HG03432 (cell line): ENCODE measurements around the gene FBLN1.
"Not testable (repeated sequence)": the region's sequence is repeated elsewhere in the genome, so short reads cannot be mapped to it uniquely, and the experiment has no call there.

Source experiments
- ATAC-seq: cut with Tn5 transposase; IDR thresholded peaks from one replicate; pipeline ENCODE4 v1.9.1; 2021; ENCODE audit warnings: mild to moderate bottlenecking, moderate library complexity; ENCODE audit not compliant: unreplicated experiment

Gene FBLN1

DNA sequence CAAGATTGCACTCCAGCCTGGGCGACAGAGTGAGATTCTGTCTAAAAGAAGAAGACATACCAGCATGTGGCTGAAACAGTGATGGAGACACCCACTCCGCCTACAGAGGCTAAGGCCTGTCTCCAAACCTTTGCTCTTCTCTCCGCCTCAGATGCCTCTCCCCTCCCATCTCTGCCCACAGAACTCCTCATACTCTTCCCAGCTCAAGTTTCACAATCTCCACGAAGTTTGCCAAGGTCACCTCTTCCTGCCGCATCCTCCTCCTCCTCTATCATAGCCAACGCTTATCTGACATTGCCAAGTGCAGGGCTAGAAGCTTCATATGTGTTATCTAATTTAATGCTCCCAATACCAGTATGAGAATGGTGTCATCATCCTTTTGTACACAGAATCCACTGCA lies 25.9 kb upstream of the FBLN1 start:
- ATAC-seq: no peak

DNA sequence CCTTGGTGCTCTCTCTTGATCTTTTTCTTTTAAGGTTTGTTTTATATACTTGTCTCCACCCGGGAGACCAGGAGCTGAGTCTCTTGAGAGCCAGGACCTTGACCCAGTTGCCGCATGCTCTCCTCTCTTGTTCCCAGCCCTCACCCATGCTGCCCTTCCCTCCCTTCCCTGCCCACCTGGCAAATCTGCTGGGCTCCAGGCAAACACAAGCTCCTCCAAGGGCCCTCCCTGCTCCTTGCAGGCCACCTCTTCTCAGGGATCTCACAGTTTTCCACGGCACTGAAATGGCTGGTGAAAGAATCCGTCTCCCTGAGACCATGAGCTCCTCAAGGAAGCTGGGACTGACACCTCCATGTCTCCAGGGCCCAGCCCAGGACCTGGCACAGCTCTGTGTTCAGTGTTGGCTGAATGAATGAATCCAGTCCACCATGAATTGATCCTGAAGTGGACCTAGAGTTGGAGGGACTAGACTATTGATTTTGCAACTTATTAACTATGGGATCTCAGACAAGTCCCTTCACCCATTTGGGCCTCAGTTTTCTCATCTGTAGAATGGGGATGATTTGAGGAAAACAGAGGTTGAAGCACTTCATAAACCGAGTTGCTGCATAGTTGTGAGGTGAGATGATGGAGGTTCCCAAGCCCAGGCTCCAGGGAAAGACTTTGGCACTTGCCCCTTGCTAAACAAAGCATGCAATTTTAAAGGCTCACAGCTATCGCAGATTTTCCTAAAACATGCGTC lies 25.1 kb upstream of the FBLN1 start:
- no peak for ATAC-seq

DNA sequence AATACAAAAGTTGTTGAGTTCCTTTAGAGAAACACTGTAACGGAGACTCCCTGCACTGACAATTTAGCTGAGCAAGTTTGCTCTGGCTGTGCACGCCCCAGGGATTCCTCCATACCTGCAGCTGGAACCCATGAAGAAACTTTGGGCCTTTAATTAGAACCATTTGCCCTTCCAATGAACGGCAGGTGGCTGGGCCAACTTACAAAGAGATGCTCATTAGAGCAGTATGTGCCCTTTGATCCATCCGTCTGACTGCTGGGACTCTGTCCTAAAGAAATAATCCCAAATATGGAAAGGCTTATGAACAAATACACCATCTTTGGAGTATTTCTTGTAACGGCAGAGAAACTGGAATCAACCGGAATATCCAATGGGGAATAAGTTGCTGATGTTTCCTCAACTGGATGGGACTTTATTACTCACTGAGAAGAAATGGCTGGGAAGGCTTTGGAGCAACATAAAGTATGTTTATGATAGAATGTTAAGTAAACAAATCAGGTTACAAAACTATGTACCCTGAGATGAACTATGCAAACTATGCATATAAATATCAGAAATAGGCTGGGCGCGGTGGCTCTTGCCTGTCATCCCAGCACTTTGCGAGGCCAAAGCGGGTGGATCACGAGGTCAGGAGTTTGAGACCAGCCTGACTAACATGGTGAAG lies 24.4 kb upstream of the FBLN1 start:
- no peak for ATAC-seq

DNA sequence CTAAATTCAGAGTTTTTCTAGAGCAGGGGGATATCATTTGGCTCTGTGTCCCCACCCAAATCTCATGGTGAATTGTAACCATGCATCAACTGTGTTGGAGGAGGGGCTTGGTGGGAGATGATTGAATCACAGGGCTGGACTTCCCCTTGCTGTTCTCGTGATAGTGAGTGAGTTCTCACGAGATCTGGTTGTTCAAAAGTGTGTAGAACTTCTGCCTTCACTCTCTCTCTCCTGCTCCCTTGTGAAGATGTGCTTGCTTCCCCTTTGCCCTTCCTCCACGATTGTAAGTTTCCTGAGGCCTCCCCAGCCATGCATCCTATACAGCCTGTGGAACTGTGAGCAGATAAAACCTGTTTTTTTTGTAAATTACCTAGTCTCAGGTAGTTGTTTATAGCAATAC lies 22.0 kb upstream of the FBLN1 start:
- ATAC-seq: no peak

DNA sequence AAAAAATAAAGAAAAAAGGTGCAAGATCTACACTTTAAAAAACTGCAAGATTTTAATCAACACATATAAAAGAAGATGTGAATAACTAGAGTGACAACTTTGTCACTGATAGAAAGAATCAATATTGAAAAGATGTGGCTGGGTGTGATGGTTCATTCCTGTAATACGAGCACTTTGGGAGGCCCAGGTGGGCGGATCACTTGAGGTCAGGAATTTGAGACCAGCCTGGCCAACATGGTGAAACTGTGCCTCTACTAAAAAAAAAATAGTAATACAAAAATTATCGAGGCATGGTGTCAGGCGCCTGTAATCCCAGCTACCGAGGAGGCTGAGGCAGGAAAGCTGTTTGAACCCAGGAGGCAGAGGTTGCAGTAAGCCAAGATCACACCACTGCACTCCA lies 21.0 kb upstream of the FBLN1 start:
- no peak for ATAC-seq

DNA sequence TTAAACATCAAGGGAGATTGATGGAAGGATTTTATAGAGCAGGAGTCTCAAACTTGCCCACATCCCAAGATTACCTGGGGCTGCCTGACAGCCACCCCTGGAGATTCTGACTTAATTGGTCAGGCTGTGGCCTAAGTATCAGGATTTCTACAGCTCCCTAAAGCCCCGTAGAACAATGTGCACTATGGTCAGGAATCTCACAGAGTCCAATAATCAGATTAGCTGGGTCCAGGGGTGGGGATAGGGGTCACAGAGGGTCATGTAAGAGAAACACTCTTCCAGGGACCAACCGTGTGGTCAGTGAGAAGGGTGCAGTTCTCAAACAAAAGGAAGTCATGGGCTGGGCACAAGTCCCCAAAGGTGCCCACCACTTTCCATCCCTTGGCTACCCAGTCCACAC lies 20.5 kb upstream of the FBLN1 start:
- no peak for ATAC-seq

DNA sequence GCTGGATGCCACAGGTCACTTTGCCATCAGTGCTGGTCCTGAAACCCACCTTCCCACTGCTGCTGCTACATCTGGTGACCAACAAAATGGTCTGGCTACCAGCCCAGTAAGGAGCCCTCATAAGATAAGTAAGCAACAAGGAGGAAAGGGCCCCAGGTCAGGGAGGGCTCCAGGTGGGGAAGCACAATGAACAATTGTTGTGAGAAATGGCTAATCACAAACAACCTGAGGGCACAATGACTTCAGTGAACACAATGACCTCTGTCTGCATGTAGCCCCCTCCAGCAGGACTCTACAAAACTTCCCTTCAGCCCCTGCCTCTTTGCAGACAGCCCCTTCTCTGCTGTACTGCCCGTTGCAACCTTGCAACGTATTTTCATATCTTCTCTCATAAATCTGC lies 19.4 kb upstream of the FBLN1 start:
- ATAC-seq: no peak

DNA sequence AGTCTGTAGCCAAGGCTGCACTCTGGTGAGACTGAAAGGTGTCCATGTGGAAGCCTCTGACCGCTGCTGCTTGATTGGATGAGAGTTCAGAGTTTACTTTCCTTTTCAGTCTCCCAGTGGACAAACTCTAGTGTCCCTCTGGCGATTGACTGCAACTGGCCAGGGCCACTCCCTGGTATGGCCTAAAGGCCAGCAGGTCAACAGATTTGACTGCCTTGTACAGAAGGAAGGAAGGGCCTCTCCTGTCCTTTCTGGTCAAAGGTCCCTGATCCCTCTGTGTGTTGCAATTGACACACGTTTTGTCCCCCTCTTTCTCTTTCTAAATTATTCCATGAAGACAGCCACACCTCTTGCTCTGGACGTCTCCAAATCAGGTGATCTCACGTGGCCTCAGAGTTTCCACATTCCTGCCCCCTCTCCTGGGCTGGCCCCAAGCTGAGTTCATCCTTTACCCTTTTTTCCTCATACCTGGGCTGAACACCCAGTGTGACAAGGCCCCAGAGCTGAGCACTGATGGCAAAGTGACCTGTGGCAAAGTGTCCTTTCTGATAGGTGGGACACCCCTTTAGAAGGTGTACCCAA lies 18.7 kb upstream of the FBLN1 start:
- no peak for ATAC-seq

DNA sequence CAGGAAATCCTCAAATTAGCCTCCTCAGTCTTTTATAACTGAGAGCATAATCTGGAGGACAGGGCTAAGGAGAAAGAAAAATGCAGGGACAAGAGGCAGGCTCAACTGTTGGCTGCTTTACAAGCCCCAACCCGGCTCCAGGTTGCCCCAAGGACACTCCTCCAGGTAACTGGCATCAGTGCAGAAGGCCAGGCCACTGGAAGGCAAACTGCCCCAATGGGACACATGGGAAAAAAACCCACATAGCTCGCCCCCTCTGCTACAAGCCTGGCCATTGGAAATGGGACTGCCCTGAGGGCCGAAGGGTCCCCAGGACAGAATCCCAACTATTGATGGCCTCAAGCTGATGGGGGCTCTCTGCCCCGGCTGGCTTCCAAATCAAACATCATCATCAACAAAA lies 17.9 kb upstream of the FBLN1 start:
- ATAC-seq: no peak

DNA sequence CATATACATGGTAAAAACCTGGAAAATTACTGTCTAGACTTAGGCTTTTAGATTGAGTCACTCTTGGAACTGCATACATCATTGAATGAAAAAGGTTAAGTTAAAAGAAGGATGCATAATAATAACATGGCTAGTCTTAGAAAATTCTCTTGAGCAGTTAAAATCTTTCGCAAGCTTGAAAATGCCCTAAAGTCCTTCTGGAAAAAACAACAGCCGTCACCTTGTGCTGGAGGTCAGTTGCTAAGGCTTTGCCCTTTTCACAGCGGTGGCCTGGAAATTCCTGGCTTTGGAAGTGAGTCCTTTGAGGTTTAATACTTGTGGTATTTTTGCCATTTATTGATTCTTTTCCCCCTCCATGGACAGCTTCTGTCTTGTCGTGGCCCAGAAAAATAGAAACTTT lies 17.4 kb upstream of the FBLN1 start:
- no peak for ATAC-seq

DNA sequence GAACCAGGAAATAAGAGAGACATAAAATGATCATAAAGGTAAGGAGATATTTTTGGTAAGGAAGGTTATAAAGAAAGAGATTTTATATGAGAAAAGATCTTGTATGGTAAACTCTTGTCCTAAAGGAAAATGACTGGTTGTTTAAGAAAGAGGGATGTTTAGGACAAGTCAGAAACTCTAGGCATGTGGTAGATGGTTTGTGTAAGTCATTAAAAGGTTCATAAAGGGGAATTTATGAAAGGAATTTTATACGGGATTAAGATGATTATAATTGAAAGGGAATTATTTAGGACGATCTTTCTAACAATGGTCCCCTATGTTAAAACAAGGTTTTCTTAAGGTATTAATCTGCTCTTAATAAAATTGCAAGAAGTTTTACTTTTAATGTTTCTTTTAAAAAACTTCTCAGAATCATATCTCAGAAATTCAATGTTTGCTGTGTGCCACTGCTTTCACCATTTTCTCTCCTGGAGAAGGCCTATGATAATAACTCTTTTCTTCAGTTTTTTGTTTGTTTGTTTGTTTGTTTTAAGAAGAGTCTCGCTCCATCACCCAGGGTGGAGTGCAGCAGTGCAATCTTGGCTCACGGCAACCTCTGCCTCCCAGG lies 13.8 kb upstream of the FBLN1 start:
- no peak for ATAC-seq

DNA sequence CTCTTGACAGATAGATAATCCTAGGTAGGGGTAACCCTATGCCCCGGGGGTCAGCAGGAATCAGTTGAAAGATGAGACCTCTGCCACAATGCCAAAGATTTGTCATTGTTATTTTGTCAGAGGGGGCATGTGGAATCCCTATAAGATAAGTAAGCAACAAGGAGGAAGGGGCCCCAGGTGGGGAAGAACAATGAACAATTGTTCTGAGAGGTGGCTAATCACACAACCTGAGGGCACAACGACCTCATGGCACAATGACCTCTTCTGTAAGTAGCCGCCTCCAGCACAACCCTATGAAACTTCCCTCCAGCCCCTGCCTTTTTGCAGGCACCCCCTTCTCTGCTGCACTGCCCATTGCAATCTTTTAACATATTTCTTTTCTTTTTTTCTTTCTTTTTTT lies 11.8 kb upstream of the FBLN1 start:
- no peak for ATAC-seq

DNA sequence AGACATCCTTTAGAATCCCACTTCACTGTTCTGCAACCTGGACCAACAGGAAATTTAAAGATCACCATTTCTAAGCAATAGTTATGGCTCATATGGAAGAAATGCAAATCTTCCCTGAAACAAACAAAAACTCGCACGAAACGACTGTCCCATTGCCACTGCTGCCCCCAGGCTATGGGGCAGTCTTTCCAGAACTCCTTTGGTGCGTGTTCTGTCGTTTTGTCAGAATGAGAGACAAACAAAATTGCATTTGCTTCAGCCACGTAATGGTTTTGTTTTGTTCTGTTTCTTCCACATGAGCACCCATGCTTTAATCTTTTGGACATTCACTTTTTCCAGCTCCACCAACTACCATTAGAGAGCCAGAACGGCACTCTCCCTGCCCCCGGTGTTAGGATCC lies 10.8 kb upstream of the FBLN1 start:
- no peak for ATAC-seq

DNA sequence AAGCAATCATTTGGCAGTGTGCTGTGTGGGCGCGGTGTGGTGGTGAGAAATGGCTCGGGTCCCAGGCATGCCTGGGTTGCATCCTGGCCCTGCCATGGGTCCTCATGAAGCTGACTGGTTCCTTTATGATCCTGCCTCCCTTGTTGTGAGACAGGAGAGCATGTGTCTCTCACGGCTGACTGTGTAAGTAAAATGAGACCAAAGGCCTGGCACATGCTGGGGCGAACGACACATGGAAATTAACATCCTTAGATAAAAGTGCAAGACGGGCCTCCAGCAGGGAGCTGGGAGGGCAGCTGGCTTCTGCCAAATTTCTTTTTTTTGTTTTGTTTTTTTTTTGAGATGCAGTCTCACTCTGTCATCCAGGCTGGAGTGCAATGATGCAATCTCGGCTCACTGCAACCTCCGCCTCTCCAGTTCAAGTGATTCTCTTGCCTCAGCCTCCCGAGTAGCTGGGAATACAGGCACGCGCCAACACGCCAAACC lies 9.4 kb upstream of the FBLN1 start:
- ATAC-seq: no peak

DNA sequence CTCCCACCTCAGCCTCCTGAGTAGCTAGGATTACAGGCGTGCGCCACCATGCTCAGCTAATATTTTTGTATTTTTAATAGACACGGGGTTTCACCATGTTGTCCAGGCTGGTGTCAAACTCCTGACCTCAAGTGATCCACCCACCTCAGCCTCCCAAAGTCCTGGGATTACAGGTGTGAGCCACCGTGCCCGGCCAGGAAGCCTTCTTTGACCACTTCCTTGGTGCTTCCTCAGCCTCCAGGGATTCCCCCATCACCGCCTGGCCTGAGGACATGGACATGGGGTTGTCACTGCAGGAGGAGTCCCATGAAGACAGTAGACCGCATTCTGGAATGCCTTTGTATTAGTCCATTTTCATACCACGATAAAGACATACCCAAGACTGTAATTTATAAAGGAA lies 8.4 kb upstream of the FBLN1 start:
- not testable (repeated sequence) for ATAC-seq

DNA sequence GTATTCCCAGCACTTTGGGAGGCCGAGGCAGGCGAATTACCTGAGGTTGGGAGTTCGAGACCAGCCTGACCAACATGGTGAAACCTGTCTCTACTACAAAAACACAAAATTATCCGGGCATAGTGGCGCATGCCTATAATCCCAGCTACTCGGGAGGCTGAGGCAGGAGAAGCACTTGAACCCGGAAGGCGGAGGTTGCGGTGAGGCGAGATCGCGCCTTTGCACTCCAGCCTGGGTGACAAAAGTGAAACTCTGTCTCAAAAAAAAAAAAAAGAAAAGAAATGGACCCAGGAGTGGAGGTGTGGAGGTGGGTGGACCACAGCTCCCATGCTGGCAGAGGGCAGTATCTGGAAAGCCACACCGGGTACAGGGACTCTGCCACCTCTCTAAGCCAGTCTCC lies 7.1 kb upstream of the FBLN1 start:
- not testable (repeated sequence) for ATAC-seq

DNA sequence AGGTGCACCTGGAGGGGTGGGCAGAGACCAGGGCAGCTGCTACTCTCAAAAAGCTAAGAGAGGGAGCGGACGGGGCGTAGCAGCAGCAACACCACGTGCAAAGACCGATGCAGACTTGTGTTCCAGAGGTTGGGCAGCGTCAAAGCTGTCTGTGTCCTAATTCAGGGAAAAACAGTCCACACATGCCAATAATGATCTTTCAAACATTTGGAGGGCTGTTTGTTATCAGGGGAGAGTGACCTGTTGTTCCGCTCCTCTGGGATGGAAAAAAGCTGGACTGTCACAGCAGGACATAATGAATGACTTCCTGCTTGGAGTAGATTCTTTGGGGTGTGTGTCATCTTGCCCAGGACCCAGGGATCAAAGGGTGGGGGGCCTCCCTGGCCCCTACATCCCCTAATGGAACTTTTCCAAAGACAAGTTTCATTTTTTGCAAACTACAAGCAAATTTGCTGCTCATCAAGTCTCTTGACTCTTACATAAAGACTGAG lies 6.2 kb upstream of the FBLN1 start:
- ATAC-seq: no peak

DNA sequence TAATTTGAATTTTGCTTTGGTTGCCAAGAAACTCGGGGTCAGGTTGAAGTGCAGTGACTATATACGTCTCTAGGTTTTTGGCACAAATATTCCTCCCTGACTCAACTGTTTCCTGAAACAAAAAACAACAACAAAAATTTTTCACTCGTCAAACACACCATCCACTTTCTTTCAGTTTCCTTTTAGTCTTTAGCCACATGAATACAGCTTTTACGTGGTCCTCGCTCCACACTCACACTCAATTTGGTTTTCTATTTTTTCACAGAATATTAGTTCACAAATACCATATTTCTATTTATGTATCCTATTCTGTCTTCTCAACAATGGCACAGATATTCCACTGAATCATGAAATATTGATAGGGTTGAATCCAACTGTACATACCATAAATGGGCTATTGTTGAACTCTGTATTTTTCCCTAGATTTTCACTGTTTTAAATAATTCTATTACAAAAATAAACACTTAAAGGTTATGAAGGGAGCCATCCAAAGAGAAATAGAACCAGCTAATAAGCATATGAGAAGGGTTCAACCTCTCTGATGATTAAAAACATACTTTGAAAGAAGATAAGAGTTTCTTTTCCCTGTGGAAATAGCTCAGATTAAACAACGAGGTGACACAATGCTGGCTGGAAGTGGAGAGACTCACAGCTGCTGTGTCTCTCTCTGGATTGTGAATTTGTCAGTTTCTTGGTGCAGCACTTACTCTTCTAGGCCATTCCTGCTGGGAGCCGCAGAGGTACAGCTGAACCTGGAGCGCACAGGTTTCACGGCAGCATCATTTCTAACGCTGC lies 5.1 kb upstream of the FBLN1 start:
- ATAC-seq: no peak

DNA sequence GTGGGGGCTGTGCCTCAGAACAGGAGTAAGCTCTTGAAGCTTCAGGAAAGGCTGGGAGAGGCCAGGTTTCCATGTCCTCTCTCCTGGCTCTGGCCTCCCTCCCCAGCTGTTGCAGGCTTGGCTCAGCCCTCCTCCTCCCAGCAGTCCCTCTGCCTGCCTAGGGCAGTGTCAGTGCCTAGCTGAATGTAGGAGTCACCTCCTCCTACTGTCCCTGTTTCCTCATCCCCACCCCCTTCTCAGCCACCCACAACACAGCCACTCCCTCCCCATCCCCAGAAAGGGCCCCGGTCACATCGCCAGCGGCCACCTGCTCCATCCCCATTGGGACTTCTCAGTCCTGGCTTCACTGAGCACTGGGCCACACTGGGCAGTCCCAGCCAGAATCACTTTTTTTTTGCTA lies 2.9 kb upstream of the FBLN1 start:
- ATAC-seq: no peak

DNA sequence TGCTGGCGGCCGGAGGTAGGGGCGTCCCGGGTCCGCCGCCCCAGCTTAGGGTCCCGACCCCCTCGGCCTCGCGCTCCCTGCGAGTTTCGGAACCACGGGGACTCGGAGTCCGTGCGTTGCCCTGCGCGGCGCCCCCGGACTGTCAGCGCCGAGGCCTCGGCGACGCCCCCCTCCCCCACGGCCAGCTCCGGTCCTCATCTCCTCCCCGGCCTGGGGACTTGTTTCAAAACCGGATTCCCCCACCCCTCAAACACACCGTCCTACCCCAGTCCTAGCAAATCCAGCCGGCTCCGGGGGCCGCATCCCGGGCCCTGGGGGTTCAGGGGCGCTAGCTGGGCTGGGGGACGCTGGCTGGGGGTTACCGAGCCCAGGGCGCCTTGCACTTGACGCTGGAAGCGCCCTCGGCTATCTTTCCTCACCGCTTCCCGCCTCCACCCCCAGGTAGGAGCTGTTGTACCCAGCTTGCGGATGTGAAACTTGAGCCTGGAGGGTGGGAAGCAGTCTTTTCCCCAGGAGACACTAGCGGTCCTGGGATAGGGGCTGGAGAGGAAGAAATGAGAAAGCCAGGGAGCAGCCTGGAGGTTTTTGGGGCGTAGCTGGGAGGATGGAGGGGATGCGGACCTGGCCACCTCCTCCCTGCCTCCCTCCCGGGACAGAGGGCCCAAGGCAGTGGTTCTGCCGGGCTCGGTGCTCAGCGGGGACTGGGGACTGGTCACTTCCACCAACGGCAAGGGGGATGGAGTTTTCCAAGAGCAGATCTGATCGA lies 550 bp downstream of the FBLN1 start:
- no peak for ATAC-seq
